Measurements from ENCODE around the gene FBXO22.
"Not testable (repeated sequence)": the region's sequence is repeated elsewhere in the genome, so short reads cannot be mapped to it uniquely, and the experiment has no call there.

FBXO22 gene

DNA sequence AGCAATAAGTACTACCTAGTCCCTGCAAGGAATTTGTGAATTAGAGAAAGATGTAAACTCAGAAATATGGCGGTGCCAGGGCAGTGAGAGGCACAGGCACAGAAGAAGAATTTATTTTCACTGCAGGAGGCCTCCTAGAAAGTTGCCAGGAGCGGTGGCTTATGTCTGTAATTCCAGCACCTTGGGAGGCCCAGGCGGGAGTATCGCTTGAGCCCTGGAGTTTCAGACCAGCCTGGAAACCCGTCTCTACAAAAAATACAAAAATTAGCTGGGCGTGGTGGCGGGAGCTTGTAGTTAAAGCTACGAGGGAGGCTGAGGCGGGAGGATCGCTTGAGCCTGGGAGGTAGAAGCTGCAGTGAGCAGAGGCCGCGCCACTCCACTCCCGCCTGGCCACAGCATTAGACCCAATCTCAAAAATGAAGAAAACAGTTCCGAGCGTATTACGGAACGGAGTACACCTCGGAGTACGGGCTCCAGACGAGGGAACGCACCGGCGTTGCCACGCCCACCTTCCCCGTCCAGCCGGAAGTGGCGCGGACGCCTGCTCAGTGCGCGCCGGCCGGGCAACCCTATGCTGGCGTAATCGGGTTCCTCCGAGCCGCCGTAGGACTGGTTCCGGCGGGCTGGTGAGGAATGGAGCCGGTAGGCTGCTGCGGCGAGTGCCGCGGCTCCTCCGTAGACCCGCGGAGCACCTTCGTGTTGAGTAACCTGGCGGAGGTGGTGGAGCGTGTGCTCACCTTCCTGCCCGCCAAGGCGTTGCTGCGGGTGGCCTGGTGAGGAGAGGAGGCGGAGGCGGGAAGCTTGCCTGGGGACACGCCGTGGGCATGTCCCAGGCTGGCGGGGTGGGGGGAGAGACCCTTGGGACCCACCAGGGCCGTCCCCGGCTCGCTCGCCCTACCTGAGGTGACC is at the start of gene FBXO22:
Gene FBXO22 (plus strand): TSS at position 548 of the 909 bp plus-strand sequence. CDS start 86 bp downstream, at position 634.
- peak; percentile 95 for DNase-seq

DNA sequence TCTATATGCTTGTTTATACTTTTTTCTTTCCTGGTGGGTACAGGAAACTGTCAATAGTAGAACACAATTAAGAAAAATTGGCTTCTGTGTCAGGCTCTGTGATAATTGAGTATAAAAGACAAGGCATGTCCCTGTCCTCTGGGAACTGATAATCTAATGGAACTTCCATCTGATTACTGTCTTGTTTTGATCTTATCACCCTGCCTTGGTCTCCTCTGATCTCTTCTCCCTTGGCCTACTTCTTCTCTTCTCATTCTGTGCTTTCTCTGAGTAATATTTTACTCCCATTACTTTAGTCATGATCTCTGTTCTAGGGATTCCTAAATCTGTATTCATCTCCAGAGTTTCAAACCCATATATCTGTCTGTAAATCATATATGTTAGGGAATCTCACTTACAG is 45.8 kb upstream of the FBXO22 start:
- DNase-seq = no peak

DNA sequence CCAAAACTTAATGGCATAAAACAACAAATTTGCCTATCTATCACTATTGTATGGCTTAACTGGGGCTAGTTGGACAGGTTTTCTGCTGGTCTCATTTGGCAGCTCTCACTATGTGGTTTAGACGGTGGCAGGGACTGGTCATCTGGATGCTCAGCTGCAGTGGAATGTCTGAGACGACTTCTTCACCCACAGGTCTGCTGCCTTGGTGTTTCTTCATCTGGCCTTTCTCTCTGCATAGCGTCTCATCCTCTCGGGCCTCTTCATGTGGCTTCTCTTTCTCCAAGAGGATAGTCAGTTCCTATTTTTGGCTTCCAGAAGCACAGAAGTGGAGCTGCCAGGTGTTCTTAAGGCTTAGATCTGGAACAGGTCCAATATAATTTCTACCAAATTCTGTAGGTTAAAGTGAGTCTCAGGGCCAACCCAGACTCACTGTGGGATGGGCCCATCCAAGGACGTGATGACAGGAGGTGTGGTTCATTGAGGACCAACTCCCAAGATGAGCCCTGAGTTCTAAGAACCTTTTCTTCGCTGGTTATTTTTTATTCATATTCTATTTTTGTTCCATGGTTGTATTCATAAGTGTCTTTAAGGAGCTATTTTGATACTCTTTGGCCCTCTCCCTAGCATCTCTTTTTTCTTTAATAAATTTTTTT is 41.8 kb upstream of the FBXO22 start:
- no peak for DNase-seq

DNA sequence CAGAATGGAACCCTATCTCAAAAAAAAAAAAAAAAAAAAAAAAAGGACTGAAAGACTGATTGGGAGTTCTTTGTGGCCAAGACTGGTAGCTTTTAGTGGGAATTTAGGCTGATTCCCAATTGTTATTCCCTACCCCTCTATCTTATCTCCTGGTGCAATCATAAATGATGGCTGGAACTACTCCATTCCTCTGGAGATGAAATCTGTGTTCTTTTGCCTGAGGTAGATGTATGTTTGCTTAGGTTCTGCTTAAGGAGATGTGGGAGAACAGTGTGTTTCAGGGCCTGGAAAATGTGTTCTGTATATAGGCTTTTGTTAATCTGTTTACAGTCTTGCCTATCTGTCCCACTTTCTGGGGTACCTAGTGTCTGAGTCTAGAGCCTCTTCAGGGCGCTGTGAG is 40.9 kb upstream of the FBXO22 start:
- DNase-seq = no peak

DNA sequence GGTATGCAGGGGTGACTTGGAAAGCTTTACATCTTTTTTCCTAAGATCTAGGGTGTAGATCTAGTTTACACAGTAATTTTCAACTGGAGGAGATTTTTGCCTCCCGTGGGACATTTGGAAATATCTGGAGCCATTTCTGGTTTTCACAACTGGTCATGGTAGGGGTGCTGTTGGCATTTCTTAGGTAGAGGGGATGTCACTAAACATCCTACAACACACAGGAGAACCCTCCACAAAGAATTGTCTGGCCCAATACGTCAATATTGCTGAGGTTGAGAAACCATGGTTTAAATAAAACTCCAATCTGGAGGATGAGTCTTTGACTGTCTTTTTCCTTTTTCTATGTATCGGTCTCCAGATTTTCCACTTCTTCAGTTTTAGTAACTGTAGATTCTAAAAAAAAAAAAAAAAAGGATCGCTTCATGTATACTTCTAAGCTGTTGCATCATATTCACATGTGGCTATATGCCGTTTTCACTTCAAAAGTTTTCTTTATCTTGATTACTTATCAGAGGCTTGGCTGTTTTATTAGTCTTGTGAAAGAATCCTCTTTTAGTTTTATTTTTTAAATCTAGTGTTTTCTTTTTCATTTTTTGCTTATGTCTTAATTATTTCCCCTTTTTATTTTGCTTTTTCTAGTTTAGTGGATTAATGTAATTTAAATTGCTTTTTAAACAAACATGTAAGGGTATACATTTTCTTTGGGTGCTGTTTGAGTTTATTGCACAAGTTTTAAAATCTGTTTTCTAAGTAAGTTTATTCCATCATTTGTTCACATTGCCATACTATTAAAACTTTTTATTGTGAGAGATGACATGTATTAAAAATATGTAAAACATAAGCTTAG is 39.2 kb upstream of the FBXO22 start:
- DNase-seq = no peak

DNA sequence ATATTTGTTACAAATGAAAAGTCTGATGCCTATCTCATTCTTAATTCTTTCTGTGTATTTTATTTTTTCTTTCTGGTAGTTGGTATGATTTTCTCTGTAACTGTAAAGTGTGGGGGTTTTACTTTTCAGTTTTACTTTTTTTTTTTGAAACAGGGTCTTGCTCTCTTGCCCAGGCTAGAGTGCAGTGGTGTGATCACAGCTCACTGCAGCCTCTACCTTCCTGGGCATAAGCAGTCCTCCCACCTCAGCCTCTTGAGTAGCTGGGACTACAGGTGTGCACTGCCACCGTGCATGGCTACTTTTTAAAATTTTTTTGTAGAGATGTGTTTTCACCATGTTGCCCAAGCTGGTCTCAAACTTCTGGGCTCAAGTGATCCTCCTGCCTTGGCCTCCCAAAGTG is 37.6 kb upstream of the FBXO22 start:
- not testable (repeated sequence) for DNase-seq

DNA sequence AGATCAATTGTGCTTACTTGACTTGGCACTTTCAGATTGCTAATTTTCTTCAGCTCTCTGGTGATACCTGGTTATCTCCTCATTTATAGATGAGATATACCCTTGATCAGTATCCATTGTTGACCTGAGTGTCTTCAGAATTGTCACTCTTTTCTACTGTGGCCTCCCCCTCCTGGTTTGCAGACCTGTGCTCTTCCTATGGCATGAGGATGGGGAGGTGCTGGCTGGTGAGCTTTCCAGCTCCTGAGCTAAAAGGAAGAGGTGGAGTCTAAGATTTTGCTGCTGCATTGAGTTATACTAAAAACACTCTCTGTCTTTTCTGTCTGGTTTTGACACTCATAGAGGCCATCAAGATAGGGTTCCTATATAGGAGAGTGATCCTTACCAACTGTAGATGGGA is 36.8 kb upstream of the FBXO22 start:
- no peak for DNase-seq

DNA sequence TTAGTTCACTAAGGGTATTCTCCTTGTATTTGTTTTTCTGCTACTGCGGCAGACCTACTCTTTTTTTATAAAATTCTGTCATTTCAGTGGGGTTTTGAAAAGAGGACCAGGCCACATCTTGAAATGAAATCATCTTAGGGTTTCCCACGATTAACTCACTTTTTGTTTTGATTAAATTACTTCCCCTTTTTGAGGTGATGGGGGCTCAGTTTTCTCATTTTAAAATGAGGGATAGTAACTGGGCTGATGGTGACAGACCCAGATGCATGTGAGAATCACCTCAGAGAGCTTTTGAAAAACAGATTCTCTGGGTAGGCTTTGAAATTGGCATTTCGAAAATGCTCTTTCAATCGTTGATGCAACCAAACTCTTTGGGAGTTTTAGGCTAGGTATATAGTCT is 36.2 kb upstream of the FBXO22 start:
- DNase-seq = peak; percentile 51

DNA sequence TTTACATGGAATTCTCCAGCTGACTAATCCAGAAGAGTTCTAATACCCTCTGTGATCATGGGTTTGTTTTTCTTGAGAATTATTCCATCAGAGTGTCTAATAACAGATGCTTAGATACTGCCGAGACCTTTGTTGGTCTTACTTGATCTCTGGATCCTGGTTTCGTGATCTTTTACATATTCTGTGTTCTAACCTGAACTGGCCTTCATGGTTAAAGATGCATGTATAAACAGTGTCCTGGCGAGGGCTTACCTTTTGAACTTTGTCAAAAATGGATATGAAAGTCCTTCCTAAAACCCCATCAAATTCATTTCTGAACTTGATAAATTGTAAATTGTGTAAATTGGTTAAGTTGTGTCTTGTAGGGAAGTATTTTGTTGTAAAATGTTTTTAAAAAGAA is 35.7 kb upstream of the FBXO22 start:
- no peak for DNase-seq

DNA sequence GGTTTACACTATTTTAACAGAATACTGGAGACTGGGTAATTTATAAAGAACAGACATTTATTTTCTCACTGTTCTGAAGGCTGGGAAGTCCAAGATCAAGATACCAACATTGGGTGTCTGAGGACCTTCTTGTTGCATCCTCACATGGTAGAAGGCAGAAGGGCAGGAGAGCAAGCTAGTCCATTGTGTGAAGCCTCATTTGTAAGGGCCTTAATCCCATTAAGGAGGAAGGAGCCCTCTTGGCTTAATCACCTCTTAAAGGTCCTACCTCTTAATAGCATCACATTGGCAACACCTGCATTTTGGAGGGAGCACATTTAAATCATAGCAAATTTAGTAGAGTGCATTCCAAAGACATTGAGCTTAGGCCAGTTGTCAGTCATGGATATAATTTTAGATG is 34.2 kb upstream of the FBXO22 start:
- DNase-seq = no peak

DNA sequence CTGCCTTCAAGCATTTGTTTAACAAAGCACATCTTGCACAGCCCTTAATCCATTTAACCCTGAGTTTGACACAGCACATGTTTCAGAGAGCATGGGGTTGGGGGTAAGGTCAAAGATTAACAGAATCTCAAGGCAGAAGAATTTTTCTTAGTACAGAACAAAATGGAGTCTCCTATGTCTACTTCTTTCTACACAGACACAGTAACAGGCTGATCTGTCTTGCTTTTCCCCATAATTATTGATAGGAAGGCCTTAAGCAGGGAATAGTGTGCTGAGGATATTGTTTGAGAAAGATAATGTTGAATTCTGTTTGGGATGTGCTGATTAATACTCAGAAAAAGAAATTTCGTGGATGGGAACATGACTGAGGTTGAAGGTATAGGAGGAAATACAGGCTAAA is 32.1 kb upstream of the FBXO22 start:
- not testable (repeated sequence) for DNase-seq

DNA sequence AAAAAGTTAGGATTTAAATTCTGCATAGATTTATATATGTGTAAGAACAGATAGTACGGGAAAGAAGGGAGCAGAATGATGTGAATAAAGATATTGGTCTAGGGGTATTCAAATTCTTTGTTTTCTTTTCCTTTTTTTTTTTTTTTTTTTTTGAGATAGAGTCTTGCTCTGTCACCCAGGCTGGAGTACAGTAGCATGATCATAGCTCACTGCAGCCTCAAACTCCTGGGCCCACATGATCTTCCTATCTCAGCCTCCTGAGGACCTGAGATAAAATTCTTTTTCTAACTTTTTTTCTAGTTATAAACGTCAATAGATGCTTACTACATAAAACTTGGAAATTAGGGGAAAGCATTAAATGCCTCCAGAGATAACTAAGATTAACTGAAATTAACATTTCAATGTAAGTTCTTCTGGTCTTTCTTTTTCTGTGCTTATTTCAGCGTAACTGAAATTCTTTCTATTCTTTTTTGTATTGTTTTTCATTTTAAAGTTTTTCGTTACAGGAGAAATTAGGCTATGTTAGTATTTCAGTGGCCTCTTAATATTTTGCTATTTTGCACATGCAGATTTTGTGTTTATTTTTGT is 31.2 kb upstream of the FBXO22 start:
- no peak for DNase-seq

DNA sequence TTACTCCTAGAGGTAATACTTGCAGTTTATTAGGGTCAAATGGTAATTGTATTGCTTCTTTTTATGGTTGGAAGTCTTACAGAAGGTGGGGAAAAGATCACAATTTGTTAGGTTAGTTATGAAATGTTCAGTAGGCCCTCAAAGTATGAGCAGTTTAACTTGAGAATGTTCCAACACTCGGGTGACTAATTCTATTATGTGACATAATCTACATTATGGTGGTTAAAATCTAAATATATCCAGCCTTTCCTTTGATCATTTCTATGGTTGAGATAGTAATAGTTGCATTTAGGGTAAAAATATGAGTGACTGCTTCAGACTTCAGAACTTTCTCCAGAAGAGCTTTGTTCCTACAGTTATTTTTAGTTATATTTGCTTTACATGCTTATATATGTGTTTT is 19.6 kb upstream of the FBXO22 start:
- no peak for DNase-seq

DNA sequence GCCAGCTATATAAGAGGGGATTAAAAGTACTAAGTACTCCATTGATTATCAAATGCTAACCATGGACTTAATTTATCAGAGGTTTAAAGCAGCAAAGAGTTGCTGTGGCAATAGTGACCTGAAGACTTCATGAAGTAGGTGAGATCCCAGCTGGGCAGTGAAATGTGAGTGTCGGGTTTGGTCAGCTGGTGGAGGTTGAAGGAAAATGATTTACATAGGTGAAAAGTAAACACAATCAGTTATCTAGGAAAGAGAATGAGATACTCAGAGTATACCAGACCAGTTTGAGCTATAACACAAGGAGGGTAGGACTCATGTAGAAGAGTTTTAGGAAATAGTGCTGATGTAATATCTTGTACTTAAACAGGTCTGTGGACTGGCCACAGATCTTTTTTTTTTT is 16.5 kb upstream of the FBXO22 start:
- DNase-seq = no peak

DNA sequence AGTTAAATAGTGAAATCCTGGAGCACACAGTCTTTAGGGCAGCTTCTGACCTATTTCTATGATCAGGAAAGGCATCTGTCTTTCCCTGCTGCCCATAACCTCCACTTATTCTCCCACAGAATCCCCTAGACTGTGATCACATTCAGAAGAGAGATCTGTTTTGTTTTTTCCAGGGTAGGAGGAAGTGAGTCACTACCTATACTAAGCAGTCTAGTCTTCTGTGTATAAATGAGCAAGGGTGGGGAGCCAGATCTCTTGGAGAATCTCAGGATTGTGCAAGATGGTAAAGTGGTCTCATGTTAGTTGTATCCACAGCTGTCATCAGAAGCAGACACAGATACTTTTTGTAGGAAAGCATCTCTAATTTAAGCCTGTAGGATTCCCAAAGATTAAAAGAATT is 11.8 kb upstream of the FBXO22 start:
- DNase-seq = peak; percentile 53

DNA sequence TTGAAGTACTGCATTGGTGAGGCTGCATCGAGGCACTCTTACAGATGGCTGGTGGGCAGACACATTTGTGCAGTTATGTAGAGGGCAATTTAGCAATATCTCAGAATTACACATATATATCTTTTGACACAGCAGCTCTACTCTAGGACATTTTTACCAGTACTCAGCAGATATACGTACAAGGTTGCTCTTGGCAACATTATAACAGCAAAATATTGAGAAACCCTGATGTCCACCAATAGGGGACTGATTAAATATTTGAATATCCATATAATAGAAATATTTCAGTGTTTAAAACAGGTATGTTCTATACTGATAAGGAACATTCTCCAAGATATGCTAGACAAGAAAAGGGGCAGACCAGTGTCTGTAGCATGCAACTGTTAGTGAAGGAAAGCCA is 7.9 kb upstream of the FBXO22 start:
- no peak for DNase-seq

DNA sequence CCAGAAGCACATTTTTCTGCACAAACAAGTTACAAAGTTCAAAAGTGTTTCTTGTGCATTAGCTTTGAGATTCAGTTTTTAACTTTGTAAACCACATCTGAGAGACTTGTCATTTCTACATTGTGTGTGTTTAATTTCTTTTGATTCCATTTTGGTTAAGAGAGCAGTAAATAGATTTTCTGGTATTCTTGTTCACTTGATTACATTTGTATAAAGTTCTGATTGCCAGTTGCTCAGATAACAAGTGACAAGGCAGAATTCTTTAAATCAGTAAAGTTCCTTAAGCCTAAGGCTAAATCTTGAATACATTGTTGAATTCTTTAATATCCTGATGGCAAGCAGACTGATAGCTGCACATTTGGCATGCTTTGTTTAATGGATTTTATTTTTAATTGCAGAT is 3.1 kb upstream of the FBXO22 start:
- no peak for DNase-seq

DNA sequence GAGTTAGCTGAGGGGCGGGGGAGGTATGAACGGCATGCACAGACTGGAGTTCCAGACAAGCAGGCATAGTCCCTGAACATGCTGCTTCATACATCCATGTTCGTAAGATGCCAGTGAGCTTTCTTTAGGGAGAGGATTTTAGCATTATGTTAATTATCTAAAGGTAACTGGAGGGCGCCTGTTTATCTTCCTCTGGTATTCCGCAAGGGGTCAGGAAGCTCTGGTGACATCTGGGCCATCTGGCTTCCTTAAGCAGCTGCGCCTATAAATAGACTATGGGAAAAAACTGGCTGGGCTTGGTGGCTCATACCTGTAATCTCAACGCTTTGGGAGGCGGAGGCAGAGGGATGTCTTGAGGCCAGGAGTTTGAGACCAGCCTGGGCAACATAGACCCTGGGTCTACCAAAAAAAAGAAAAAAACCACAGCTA is 1.5 kb upstream of the FBXO22 start:
- DNase-seq = no peak

DNA sequence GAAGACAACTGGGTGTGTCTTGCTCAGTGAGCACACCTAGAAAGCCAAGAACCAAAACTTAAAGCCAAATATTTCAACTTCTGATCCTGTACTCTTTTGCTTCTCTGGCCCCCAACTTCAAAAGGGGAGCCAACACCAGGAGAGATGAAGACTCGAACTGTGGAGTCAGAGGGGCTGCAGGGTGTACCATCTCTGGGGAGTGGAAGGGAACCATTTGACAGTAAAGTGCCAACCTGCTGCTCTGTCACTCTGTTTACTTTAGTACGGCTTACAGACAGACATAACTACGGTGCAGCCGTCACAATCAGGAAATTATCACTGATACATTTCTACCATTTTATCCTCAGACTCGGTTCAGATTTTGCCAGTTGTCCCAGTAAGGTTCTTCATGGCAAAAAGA is 1.6 kb downstream of the FBXO22 start:
- DNase-seq = no peak

DNA sequence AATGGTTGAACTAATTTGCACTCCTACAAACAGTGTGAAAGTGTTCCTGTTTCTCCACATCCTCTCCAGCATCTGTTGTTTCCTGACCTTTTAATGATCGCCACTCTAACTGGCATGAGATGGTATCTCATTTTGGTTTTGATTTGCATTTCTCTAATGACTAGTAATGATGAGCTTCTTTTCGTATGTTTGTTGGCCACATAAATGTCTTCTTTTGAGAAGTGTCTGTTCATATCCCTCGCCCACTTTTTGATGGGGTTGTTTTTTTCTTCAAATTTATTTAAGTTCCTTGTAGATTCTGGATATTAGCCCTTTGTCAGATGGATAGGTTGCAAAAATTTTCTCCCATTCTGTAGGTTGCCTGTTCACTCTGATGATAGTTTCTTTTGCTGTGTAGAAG is 6.7 kb downstream of the FBXO22 start:
- DNase-seq = not testable (repeated sequence)

DNA sequence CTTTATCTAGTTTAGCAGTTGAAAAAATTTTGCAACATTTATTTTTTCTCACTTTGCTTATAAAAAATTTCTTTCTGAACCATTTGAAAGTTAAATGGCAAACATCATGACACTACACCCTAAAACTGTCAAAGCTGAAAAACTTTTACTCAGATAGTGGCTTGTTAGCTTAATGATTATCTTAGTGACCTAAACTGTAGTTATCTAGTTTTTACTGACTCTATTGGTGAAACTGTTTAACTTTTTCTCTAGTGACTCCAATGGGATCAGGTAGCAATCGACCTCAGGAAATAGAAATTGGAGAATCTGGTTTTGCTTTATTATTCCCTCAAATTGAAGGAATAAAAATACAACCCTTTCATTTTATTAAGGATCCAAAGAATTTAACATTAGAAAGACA is 13.3 kb downstream of the FBXO22 start:
- DNase-seq = no peak

DNA sequence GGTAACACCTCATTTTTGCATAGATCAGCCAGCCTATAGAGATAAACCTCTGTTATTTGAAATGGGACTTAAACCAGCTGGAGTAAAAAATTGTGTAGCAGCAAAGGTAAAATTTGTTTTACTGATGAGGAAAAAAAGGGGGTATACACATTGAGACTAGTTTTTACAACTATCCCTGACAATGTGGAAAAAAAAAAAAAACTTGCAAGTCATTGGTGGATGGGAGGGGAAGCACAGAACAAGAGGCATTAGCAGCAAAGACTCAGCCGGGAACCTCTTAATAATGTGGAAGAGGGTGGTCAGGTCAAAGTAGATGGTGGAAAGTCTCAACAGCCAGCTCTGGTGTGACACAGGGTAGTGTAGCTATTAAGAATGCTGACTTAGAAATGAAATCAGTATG is 14.5 kb downstream of the FBXO22 start:
- DNase-seq = no peak

DNA sequence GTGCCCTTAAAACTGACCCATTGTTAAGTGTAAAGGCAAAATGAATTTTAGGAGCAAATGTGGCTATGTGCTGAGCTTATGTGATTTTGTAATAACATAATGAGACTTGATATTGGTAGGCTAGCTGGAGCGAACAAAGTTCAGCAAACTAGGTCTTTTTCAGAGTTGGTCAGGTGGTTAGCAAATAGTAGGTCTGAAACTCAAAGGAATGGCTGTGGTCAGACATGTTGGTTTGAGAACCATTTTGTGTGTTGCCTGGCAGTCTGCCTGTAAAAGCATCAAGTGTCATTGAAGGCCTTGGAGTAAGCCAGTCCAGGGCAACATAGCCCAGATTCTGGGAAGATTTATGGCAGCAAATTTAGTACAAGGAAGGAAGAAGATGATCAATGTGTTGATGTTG is 16.4 kb downstream of the FBXO22 start:
- DNase-seq = no peak

Data from suppressor macrophage treated with lipopolysaccharide for 4 hours (primary cell).